Mesenchymal stem cell (in vitro differentiated cells and primary cell): ENCODE measurements around the gene CD6. TPM values are rescaled to one million over a fixed set of nuclear protein-coding genes. Genes with fewer than 3 reads are reported as not detected.

ENCODE experiments used
- DNase-seq: peaks from one replicate; pipeline ENCODE4 v3.0.0-alpha.2; 2013
- H2AFZ ChIP-seq: one replicate; pipeline ENCODE4 v1.6.1; 2013; ENCODE audit warnings: low read depth, mild to moderate bottlenecking, control low read depth, inconsistent platforms, low read length, moderate library complexity
- H2AK5ac ChIP-seq: 2 replicates; pipeline ENCODE4 v1.6.1; 2013; ENCODE audit warnings: low read length, moderate library complexity, mild to moderate bottlenecking, inconsistent platforms; ENCODE audit not compliant: severe bottlenecking
- H2BK120ac ChIP-seq: one replicate; pipeline ENCODE4 v1.6.1; 2013; ENCODE audit warnings: low read depth, mild to moderate bottlenecking, inconsistent platforms, low read length, moderate library complexity
- H2BK12ac ChIP-seq, 2 experiments: one replicate each; pipeline ENCODE4 v1.6.1; 2013; ENCODE audit warnings: inconsistent platforms in 2 of 2, low read length in 2 of 2, mild to moderate bottlenecking in 2 of 2, moderate library complexity in 2 of 2, control low read depth in 1 of 2
- H2BK15ac ChIP-seq: one replicate; pipeline ENCODE4 v1.6.1; 2013; ENCODE audit warnings: mild to moderate bottlenecking, low read depth, inconsistent platforms; ENCODE audit not compliant: poor library complexity, severe bottlenecking
- H2BK5ac ChIP-seq: 2 replicates; pipeline ENCODE4 v1.6.1; 2013; ENCODE audit warnings: low read depth, mild to moderate bottlenecking, low read length, control low read depth, inconsistent platforms; ENCODE audit not compliant: poor library complexity, severe bottlenecking
- H3K14ac ChIP-seq, 2 experiments: one replicate each; pipeline ENCODE4 v1.6.1; 2013; ENCODE audit warnings: inconsistent platforms in 2 of 2, low read length in 2 of 2, control low read depth in 1 of 2, mild to moderate bottlenecking in 1 of 2, moderate library complexity in 1 of 2
- H3K18ac ChIP-seq, 2 experiments: one replicate each; pipeline ENCODE4 v1.6.1; 2013; ENCODE audit warnings: inconsistent platforms in 2 of 2, low read length in 2 of 2, control low read depth in 1 of 2, low read depth in 1 of 2, mild to moderate bottlenecking in 1 of 2
- H3K23ac ChIP-seq, 2 experiments: one replicate each; pipeline ENCODE4 v1.6.1; 2013; ENCODE audit warnings: inconsistent platforms in 2 of 2, low read length in 2 of 2, mild to moderate bottlenecking in 2 of 2, moderate library complexity in 2 of 2, control low read depth in 1 of 2
- H3K27ac ChIP-seq: 2 replicates; pipeline ENCODE4 v1.5.1; 2013; ENCODE audit warnings: mild to moderate bottlenecking, moderate library complexity, low read length, control low read depth, inconsistent platforms; ENCODE audit not compliant: poor library complexity, severe bottlenecking
- H3K27me3 ChIP-seq, 2 experiments: 2 replicates each; pipeline versions ENCODE4 v1.6.1 to v1.7.0; 2013; ENCODE audit warnings: low read length in 2 of 2, mild to moderate bottlenecking in 2 of 2, moderate library complexity in 2 of 2, control low read depth in 1 of 2, inconsistent platforms in 1 of 2; ENCODE audit not compliant: control insufficient read depth in 1 of 2, insufficient read depth in 1 of 2
- H3K36me3 ChIP-seq, 2 experiments: 2 replicates each; pipeline versions ENCODE4 v1.6.1 to v1.7.0; 2013; ENCODE audit warnings: low read length in 2 of 2, control low read depth in 1 of 2, inconsistent platforms in 1 of 2, low read depth in 1 of 2, mild to moderate bottlenecking in 1 of 2; ENCODE audit not compliant: insufficient read depth in 2 of 2, control insufficient read depth in 1 of 2
- H3K4ac ChIP-seq, 2 experiments: one replicate each; pipeline ENCODE4 v1.6.1; 2013; ENCODE audit warnings: inconsistent platforms in 2 of 2, low read length in 2 of 2, mild to moderate bottlenecking in 2 of 2, moderate library complexity in 2 of 2, control low read depth in 1 of 2, low read depth in 1 of 2
- H3K4me1 ChIP-seq: 2 replicates; pipeline ENCODE4 v1.6.1; 2013; ENCODE audit warnings: low read depth, low read length, control low read depth; ENCODE audit not compliant: control insufficient read depth, insufficient read depth
- H3K4me2 ChIP-seq: 2 replicates; pipeline ENCODE4 v1.6.1; 2013; ENCODE audit warnings: low read length, mild to moderate bottlenecking, inconsistent platforms; ENCODE audit not compliant: poor library complexity, severe bottlenecking
- H3K4me3 ChIP-seq, 2 experiments: 2 replicates each; pipeline versions ENCODE4 v1.5.1 to v1.7.0; 2013; ENCODE audit warnings: low read length in 2 of 2, mild to moderate bottlenecking in 2 of 2, control low read depth in 1 of 2, low read depth in 1 of 2; ENCODE audit not compliant: insufficient read depth in 1 of 2
- H3K79me1 ChIP-seq: replicated peaks from 2 replicates; pipeline ENCODE4 v1.6.1; 2013; ENCODE audit warnings: mild to moderate bottlenecking, control low read depth, low read length, inconsistent platforms; ENCODE audit not compliant: poor library complexity, severe bottlenecking
- H3K9ac ChIP-seq: 2 replicates; pipeline ENCODE4 v1.7.0; 2013; ENCODE audit warnings: mild to moderate bottlenecking, low read length, moderate library complexity
- H3K9me3 ChIP-seq: 2 replicates; pipeline ENCODE4 v1.7.0; 2013; ENCODE audit warnings: mild to moderate bottlenecking, low read length; ENCODE audit not compliant: control insufficient read depth
- H4K8ac ChIP-seq: one replicate; pipeline ENCODE4 v1.6.1; 2013; ENCODE audit warnings: inconsistent platforms, mild to moderate bottlenecking, low read length, moderate library complexity
- H4K91ac ChIP-seq: one replicate; pipeline ENCODE4 v1.6.1; 2013; ENCODE audit warnings: mild to moderate bottlenecking, low read length, inconsistent platforms
- WGBS: methylation state at CpG from one replicate; pipeline ENCODE4 v1.1.7; 2013; ENCODE audit warnings: mixed read lengths; 5-methylcytosine and 5-hydroxymethylcytosine counted together
- small RNA-seq: library from polyadenylated mRNA; stranded (forward); fragments of <200 nt; extraction: miRNeasy Mini kit (QIAGEN cat#:217004); gene quantifications from one replicate; pipeline ENCODE3, GENCODE V24; 2013; ENCODE audit warnings: low read depth

The CD6 gene

GRCh38 chr11:61067782-61068446 lies 96.4 kb downstream of the CD6 start:
- H2BK15ac ChIP-seq = no peak overlapping the region

GRCh38 chr11:61068581-61068980 lies 97.1 kb downstream of the CD6 start:
- WGBS = 86% methylated on average over 9 of the region's 9 CpGs
- Histone ChIP-seq H3K9ac (no peak overlapping the region), H2BK5ac (no peak overlapping the region), H3K18ac (no peak overlapping the region), H2BK15ac (no peak overlapping the region), H2BK12ac (no peak overlapping the region), H3K14ac (no peak overlapping the region), H2AFZ (no peak overlapping the region), H2AK5ac (no peak overlapping the region), H3K4me3 (no peak overlapping the region), H4K8ac (no peak overlapping the region), H3K23ac (no peak overlapping the region), H3K27me3 (peaks cover 4 to 28% of the 10 kb centered on the region in 2 experiments), H3K9me3 (no peaks in the 10 kb centered on the region), H2BK120ac (no peak overlapping the region), H3K4me1 (peaks cover 10% of the 10 kb centered on the region), H3K27ac (no peak overlapping the region), H3K4ac (no peak overlapping the region), H3K79me1 (no peaks in the 10 kb centered on the region), H3K36me3 (no peaks in the 10 kb centered on the region), H3K4me2 (no peak overlapping the region), H4K91ac (no peak overlapping the region)
- DNase-seq = no peak

More at GRCh38 chr11:61067782-61068446, 96.4 kb downstream of the CD6 start:
- no peak overlapping the region for H3K4me3 ChIP-seq
- H3K79me1 ChIP-seq = no peaks in the 10 kb centered on the region
- no peak overlapping the region for H3K14ac ChIP-seq
- H2AK5ac ChIP-seq = no peak overlapping the region
- H2BK5ac ChIP-seq = no peak overlapping the region
- no peak overlapping the region for H3K4ac ChIP-seq
- 85% methylated on average over 10 of the region's 14 CpGs for WGBS
- H3K36me3 ChIP-seq = no peaks in the 10 kb centered on the region
- DNase-seq = no peak
- peaks cover 4 to 32% of the 10 kb centered on the region in 2 experiments for H3K27me3 ChIP-seq
- H3K4me1 ChIP-seq = peaks cover 10% of the 10 kb centered on the region
- H4K8ac ChIP-seq = no peak overlapping the region
- H3K27ac ChIP-seq = no peak overlapping the region
- no peak overlapping the region for H3K9ac ChIP-seq
- H2AFZ ChIP-seq = no peak overlapping the region
- no peak overlapping the region for H3K18ac ChIP-seq
- H2BK12ac ChIP-seq = no peak overlapping the region
- no peak overlapping the region for H3K23ac ChIP-seq
- no peaks in the 10 kb centered on the region for H3K9me3 ChIP-seq
- no peak overlapping the region for H4K91ac ChIP-seq
- H2BK120ac ChIP-seq = no peak overlapping the region
- H3K4me2 ChIP-seq = no peak overlapping the region

- H3K4me3 ChIP-seq = no peak overlapping the region
- no peaks in the 10 kb centered on the region for H3K79me1 ChIP-seq
- H3K9me3 ChIP-seq = no peaks in the 10 kb centered on the region
- H4K91ac ChIP-seq = no peak overlapping the region
- no peak overlapping the region for H2AFZ ChIP-seq
- H3K18ac ChIP-seq = no peak overlapping the region
- no peak overlapping the region for H3K4ac ChIP-seq
- no peak overlapping the region for H2AK5ac ChIP-seq
- DNase-seq = no peak
- no peak overlapping the region for H2BK15ac ChIP-seq
- H2BK5ac ChIP-seq = no peak overlapping the region
- H3K27ac ChIP-seq = no peak overlapping the region
- no peak overlapping the region for H3K4me2 ChIP-seq
- H3K14ac ChIP-seq = no peak overlapping the region
- H3K23ac ChIP-seq = no peak overlapping the region
- H4K8ac ChIP-seq = no peak overlapping the region
- H3K9ac ChIP-seq = no peak overlapping the region
- no peaks in the 10 kb centered on the region for H3K36me3 ChIP-seq
- H3K27me3 ChIP-seq = peaks cover 4 to 31% of the 10 kb centered on the region in 2 experiments
- H2BK12ac ChIP-seq = no peak overlapping the region
- peaks cover 10% of the 10 kb centered on the region for H3K4me1 ChIP-seq
- 94% methylated on average over 4 of the region's 4 CpGs for WGBS
- no peak overlapping the region for H2BK120ac ChIP-seq
Measured at GRCh38 chr11:61069427-61069826, 97.9 kb downstream of the CD6 start.

Small RNA genes within 50 kb of the gene (small RNA-seq; reads per million reads assigned to genes)
- gene RNU6-933P = not detected
